AG10803 (cell line): ENCODE measurements around the gene SCNN1B.

Source experiments
- DNase-seq: peaks from one replicate; pipeline ENCODE4 v3.0.0; 2010; ENCODE audit warnings: low read depth
- H3K4me3 ChIP-seq: 2 replicates; pipeline ENCODE4 v1.5.1; 2011; ENCODE audit warnings: mild to moderate bottlenecking, low read length, control low read depth
- TF ChIP-seq, protein P1 (sequence below): conservative IDR thresholded peaks from 2 replicates; pipeline ENCODE4 v1.5.1; 2011; ENCODE audit warnings: mild to moderate bottlenecking, low read length, control low read depth, inconsistent platforms

The SCNN1B gene

DNA sequence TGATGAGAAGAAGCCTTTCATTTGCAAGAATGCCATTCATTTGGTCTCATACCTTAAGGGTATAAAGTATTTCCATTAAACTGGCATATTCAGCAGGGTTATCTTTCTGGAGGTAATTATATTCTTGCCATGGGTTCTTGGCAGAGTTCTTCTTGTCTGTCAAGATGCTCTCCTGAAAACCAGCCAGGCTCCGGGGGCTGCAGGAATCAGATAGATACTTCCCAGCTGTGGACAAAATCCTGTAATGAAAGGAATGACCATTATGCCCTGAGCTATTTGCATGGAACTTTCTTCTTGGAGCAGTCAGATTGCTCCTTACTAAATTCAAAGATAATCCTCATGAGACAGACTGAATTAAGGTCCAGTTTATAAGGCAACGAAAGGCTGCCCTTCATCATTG, 103.9 kb downstream of the SCNN1B start:
- H3K4me3 ChIP-seq = no peak overlapping the region
- TF ChIP-seq, protein P1, sequence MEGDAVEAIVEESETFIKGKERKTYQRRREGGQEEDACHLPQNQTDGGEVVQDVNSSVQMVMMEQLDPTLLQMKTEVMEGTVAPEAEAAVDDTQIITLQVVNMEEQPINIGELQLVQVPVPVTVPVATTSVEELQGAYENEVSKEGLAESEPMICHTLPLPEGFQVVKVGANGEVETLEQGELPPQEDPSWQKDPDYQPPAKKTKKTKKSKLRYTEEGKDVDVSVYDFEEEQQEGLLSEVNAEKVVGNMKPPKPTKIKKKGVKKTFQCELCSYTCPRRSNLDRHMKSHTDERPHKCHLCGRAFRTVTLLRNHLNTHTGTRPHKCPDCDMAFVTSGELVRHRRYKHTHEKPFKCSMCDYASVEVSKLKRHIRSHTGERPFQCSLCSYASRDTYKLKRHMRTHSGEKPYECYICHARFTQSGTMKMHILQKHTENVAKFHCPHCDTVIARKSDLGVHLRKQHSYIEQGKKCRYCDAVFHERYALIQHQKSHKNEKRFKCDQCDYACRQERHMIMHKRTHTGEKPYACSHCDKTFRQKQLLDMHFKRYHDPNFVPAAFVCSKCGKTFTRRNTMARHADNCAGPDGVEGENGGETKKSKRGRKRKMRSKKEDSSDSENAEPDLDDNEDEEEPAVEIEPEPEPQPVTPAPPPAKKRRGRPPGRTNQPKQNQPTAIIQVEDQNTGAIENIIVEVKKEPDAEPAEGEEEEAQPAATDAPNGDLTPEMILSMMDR = no peak
- peak; percentile 9 for DNase-seq

DNA sequence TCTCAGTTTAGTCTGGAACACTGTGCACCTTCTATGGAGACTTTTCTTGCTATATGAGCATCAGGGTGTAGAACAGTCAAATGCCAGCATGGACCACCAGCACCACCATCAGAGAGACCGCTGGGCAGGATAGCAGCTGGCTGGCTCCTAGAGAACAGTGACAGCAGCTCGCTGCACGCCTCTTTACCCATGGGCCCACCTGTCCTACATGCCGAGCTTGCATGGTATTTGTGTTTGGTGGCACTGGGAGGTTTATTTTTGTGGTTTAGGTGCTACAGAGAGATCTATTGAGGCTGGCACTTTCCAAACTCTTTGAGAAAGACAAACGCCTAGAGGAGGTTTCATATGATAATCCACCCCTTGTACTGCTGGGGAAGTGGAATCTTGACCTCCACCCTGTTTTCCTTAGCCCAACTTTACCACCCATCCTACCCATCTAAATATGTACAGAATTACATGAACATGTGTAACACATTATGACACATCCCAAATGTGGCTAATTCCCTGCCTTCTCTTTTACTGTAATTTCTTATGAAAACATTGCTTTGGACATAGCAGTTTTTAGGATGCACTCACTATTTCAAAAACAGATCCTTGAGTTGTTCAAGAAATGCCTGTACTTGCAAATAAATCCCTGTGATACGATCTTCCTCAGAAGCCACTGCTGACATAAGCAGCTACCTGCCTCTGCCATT, 104.6 kb downstream of the SCNN1B start:
- TF ChIP-seq, protein P1 = no peak
- no peak overlapping the region for H3K4me3 ChIP-seq
- DNase-seq = peak; percentile 5

DNA sequence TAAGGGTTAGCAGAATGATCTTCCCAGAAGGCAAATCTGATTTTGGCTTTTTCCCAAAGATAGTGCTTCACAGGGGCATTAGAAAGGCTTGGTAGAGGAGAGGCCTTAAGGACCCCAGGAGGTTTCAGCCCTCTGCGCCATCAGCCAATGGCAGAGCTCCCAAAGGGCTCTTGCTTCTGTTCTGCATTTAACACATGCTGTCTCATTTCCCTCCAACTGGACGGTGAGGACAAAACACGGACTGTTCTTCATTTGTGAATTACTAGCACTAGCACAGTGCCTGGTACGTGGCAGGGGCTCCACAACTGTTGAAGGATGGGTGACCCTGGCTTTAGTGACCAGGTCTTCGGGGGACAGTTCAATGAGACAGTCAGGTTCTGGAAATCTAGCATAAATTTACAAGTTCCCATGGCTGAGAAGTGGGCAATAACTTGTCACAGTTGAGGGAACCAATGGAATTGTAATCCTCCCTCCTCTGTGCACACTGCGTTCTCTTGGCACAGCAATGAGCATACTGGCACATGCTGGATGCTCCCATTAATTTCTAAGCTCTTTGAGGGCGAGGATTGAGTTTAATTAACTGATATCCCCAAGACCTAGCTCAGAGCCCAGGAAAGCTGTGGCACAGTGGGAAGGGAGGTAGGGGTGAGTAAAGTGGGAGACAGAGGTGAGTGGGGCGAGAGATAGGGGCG, 105.5 kb downstream of the SCNN1B start:
- H3K4me3 ChIP-seq = no peak overlapping the region
- no peak for DNase-seq
- TF ChIP-seq, protein P1 = no peak

DNA sequence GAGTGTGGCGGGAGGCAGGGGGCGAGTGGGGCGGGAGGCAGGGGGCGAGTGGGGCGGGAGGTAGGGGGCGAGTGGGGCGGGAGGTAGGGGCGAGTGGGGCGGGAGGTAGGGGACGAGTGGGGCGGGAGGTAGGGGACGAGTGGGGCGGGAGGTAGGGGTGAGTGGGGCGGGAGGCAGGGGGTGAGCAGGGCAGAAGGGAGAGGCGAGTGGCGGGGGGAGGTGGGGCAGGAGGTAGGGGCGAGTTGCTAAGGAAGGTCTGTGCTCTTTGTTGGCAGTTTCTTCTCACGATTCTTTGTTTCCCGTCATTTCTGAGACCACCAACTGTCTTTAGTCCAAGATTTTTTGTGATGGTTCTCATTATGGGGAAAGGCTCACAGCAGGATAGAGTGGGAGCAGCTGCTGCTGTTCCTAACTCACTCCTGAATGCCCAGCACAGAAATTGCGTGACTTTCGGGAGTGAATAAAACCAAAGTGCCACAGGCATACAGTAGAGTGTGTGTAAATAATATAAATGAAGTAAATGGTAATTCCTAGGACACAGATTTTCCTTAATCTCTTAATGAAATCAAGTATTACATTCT, 106.2 kb downstream of the SCNN1B start:
- peak; percentile 21 for DNase-seq
- H3K4me3 ChIP-seq = no peak overlapping the region
- TF ChIP-seq, protein P1 = no peak

DNA sequence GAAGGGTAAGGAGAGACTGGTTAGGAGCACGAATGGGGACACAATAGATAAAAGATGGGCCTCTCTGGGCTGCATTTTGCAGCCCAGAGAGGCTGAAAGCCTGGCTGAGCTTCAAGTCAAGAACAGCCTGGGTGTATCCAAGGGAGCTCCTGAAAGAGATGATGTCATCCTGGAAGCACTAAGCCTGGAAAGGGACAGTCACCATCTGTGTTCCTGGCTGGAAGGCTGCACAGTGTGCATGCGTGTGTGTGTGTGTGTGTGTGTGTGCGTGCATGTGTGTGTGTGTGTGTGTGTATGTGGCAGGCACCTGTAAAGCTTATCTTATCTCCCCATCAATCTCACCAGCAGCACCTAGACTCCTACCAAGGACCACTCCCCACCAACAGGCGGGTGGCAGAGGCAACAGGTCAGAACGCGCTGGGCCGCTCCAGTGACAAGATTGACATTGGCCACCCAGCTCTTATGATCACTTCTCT, 106.8 kb downstream of the SCNN1B start:
- H3K4me3 ChIP-seq = no peak overlapping the region
- peak; percentile 85 for DNase-seq
- TF ChIP-seq, protein P1 = no peak

DNA sequence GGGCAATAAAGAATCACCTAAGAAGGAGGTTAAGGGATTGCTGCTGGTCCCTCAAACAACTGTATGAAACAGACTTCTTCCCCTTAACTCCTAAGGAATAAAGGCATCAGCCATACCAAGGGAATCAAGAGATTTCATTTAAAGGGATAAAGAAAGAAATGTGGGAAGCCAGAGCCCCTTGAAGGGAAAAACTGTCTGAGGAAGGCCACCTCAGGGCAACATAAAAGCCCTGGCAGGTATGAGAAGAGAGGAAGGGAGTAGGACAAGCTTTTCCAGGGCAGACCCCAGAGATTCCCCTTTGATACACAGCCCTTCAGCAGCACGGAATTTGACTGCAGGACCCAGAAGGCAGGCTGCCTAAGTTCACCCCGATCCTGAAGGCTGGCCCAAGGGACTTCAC, 107.4 kb downstream of the SCNN1B start:
- no peak for DNase-seq
- no peak overlapping the region for H3K4me3 ChIP-seq
- TF ChIP-seq, protein P1 = no peak

DNA sequence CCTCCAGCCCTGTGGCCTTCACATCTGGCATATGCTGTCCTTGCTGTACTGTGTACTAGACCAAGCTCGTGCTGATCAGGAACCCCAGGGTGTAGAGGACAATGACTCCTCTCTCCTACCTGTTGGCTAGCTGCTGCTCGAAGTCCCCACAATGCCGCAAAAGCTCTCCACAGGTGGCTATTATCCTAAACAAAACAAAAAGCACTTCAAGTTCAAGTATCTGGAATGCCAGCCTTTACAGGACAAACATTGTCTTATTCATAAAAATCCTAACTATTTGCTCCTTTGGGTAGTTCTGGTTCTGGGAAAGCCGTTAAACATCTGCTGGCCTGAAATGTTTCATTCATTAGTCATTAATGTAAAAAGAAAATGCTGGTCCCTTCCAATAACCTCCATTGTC, 108.1 kb downstream of the SCNN1B start:
- TF ChIP-seq, protein P1 = no peak
- DNase-seq = peak; percentile 40
- no peak overlapping the region for H3K4me3 ChIP-seq
